ENCODE data around the gene SQSTM1.

SQSTM1 gene

DNA sequence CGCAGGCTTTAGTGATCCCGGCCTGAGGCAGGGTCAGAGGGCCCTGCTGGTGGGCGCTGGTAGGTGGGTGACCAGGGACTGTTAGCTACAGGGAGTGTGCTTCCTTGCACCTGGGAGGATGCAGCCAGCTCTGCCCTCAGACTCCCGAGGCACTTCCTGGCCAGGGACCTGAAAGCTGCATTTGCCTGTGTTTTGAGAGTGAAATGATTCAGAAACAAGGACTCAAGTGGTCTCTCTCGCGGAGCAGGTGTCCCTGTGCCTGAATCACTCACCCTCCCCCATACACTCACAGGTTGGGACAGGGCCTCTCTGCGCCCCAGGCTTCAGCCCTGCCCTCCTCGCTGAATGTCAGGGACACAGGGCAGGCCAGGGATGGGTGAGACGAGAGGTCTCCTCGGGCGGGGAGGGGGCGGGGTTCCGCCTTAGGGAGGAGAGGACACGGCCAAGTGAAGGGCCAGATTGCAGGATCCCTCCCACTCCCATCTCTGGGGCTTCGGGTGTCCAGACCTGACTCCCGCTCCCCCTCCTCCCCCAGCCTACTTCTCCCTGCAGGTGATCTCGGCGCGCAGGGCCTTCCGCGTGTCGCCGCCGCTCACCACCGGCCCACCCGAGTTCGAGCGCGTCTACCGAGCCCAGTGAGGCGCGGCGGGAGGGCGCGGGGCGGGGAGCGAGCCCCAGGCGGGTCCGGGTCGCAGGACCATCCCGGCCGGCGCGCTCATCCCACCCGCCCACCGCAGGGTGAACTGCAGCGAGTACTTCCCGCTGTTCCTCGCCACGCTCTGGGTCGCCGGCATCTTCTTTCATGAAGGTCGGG is 25.4 kb upstream of the SQSTM1 start:
- no peak for DNase-seq (ENCODE audit: low spot score)

DNA sequence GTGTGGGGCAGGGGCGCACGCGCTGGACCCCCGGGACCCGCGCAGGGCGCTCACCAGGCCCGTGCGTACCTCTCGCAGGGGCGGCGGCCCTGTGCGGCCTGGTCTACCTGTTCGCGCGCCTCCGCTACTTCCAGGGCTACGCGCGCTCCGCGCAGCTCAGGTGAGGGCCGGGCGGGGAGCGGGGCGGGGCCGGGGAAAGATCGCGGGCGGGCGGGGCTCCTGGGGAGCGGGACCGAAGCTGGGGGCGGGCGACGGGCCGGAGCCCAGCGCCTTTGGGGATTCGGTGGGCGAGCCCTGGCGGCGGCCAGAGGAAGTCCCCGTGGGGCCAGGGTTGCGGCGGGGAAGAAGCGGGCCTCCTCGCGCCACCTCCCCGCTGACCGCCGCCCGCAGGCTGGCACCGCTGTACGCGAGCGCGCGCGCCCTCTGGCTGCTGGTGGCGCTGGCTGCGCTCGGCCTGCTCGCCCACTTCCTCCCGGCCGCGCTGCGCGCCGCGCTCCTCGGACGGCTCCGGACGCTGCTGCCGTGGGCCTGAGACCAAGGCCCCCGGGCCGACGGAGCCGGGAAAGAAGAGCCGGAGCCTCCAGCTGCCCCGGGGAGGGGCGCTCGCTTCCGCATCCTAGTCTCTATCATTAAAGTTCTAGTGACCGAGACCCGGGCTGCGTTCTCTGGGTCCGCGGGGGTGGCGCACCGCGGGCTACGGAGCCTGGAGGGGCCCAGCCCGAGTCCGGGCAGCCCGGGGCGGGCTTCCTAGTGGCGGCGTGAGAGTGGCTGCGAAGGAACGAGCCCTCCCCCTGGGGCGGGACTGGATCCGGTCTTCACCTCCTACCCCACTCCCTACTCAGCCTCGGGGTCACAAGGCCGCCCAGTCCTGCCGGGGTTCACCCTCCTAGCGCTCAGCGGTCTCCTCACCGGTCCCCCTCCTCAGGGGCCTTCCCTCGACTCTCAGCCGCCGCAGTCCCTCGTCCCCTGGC is 24.6 kb upstream of the SQSTM1 start:
- peak; percentile 60 for DNase-seq (ENCODE audit: low spot score)

DNA sequence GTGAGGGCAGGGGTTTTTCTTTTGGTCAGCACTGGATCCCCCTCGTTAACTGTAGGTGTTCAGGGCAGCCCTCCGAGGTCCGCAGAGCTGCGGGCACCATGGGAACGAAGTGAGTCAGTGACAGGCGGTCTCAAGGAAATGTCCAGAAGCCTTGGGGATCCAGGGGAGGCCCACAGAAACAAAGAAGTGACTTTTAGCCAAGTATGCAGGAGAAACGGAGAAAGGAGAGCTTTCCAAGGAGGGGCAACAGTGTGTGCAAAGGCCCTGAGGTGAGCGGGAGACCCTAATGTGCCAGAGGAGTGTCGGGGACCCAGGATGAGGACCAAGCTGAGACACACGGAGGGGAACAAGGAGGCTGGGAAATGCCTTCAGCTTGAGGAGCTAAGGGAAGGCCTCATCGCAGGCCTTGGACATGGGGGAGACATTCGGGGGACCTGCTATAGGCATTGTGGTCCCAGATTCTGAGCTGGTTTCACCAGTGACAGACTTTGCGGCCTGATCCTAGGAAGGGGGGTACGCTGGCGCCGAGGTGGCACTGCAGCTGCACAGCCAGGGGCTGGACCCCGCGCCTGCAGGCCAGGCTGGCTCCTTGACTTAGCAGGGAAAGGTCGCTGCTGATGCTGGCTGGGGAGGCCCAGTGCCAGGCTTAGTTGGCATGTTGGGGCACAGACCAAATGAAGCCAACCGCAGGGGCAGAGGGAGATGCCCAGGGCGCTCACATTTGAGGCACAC is 23.7 kb upstream of the SQSTM1 start:
- DNase-seq (ENCODE audit: low spot score): no peak

DNA sequence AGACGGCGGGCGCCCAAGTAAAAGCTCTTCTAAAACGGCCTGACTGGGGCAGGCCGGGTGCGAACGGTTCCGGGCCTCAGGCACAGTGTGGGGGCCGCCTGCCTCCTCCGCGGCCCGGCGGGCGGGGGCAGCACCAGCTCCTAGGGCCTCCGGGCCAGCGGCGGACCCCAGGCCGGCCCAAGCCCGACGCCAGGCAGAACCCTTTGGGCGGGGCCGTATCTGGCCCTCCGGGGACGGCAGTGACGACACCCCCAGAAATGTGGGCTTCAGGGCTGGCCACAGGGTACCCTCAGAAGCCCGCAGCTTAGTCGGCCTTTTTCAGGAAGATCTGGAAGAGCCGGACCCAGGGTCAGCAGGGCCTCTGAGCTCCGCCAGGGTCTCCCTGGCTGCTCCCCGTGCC is 23.0 kb upstream of the SQSTM1 start:
- DNase-seq (ENCODE audit: low spot score): no peak

DNA sequence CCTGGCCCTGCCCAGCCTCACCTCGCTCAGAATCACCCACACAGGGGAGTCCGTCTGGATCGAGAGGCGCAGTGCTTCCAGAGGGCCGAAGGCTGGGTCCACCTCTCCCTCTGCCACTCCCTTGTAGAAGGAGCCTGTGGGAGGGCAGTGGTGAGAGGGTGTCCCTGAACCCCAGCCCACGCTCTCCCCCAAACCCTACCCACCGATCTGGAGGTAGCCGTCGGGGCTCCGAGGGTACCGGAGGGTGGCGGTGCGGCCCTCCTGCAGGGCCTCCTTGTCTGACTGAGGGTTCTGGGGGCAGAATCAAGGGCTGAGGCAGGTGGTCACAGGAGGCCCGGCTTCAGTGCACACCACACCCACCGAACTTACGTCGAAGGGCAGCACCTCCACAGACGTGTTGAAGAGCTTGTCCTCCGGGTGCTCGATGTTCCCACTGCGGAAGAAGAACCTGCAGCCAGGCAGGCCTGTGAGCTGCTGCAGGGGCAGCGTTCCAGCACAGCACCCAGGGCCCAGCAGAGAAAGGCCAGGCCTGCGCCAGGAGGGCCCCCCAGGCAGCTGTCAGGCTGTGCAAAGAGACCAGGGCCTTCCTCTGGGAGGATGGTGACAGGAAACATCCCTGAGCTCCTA is 22.4 kb upstream of the SQSTM1 start:
- no peak for DNase-seq (ENCODE audit: low spot score)

DNA sequence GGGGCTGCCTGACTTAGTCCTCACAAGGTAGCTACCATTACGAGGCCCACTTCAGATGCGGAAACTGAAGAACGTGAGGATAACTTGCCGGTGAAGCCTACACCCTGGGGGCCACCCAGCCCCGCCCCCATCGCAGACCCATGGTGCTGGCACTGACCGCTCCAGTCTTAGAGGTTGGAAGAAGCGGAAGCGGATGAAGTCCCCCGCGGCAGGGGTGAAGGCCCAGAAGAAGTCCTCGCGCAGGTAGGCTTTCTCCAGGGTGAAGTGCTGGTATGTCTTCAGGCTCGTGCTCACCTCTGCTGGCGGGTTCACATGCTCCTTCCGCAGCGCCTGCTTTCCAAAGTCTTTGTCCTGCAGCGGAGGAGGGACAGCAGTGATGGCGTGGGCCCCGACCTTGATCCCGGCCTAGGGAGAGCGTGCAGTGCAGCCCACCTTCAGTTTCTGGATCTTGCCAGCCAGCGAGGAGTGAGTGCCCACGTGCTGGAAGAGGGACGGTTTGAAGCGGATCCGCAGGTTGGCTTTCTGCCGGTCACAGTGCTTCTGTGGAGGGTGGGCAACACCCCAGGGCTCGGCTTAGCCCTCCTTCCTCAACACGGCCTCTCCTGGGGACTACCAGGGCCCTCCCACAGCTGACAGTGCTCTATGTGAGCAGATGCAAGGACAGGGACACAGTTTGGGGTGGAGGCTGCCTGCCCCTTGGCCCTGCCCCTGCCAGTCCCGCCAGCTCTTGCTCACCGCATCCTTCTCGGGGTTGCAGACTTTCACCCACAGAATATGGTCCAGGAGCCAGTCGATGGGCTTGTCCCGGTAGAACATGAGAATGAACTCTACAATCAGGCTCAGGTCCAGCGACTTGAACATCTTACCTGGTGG is 21.7 kb upstream of the SQSTM1 start:
- no peak for DNase-seq (ENCODE audit: low spot score)

DNA sequence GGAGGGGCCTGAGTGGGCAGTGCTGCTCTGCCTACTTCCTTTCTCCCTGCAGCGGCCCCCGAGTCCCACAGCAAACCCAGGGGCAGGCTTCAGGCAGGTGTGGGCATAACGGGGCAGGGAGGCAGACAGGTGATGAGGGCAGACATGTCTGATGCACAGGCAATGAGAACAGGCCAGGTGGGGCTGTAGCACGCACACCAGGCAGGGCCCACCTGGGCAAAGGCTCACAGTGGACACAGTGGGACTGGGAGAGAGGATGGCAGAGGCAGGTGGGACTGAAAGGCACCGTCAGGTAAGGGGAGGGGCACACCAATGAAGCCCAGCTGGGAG is 21.1 kb upstream of the SQSTM1 start:
- no peak for DNase-seq (ENCODE audit: low spot score)

DNA sequence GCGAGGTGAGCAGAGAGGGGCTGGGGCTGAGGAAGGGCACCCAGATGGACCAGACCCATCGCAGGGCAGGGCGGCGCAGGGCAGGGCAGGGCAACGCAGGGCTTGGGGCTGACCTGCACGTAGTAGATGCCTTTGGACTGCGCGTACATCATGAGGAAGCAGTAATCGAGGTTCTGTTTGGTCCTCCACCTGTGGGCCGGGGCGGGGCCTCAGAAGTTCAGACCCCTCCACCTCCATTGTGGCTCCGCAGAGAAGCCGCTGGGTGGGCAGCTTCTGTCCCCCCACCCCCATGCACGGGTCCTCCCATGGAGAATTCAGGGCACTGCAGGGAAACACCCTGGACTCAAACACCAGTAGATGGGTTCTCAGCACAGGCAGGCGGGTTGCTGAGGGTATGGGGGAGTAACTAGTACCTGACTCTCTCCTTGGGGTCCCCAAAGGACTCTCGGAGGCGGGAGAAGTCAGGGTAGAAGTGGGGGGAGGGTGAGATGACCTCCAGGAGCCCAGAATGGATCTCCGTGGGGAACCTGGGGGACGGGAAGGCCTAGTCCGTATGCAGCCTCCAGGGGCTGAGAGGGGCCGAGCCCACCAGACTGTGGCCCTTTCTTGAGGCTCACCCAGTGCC is 20.5 kb upstream of the SQSTM1 start:
- no peak for DNase-seq (ENCODE audit: low spot score)

DNA sequence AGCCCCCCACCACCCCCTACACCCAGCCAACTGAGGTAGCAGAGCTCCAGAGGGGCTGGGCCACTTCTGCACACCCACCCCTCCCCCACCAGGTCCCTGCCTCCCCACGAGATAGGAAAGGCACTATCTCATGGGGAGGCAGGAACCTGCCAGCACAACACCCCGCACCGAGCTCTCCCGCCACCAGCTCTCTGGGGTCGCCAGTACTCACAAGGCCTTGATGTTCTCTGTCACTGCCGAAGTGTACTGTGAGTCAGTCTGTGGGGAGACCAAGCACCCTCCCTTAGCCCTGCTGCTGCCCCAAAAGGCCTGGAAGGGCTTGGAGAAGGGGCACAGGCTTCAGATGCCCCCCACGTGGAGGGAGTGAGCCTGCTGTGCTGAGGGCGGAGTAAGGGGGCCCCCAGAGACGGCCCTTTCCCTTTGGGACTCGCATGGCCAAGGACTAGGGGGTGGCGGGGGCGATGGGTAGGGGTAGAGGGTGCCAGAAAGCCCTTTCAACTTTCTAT is 20.0 kb upstream of the SQSTM1 start:
- no peak for DNase-seq (ENCODE audit: low spot score)

DNA sequence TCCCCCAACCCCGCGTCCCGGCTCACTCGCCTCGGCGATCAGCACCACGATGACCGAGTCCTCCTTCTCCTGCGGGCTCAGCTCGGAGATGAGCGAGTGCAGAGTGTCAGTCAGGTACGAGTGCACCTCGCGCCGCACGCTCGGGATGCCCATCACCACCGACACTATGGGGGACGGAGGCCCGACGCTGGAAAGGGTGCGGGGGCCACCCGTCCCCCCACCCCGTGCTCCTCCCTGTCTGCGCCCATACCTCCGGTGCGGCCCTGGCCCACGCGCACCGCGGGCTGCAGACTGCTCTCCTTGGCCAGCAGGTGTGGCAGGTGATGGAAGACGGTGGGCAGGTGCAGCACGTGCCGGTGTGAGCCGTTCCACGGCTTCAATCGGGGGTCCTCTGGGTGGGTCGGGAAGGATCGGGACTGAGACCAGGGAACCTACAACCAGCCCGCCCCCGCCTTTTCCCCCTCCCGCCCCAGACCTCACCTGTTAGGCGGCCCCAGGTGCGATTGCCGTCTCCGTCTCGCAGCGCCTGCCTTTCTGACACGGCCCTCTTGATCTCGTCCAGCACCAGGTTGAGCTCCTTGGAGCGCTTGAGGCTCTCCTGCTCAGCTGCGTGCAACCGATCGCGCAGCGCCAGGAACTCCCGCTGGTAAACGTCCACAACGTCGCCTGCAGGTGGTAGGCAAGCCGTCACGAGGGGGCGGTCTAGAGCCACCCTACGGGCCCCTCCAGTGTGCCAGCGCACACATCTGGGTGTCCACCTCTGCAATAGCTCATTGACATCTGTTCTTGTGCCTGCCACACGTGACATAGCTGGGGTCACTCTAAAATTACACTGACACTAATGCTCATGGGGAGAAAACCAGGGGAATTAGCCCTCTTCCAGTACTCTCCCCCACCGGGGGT is 19.1 kb upstream of the SQSTM1 start:
- peak; percentile 83 for DNase-seq (ENCODE audit: low spot score)

DNA sequence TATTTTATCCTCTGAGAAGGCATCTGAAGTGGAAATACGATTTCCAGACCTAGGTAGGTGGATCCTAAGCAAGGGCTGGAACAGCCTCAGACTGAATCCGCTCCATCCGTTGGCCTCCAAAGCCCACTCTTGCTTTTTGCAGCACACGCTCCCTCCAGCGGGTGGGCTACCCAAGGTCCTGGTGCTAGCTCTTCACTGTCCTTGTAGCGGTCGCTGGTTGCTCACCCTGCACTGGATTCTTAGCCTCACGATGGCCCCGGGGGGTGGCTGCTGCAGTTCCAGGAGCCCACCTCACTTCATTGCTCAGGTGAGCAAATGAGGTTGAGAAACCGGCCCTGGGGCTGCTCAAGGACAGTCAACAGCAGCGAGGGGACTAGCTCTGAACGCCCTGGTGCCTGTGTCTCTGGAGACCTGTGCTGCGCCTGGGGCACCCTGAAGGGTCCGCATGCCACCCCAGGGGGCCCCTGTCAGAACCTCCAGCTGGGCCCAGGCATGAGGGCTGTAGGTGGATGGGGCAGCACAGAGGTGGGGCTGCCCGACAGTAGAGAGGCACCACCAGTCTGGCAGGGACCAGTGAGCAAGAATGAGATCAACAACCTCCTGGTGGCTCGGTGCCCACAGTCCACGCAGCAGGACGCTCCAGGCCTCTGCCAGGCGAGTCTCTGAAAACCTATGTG is 18.4 kb upstream of the SQSTM1 start:
- no peak for DNase-seq (ENCODE audit: low spot score)

DNA sequence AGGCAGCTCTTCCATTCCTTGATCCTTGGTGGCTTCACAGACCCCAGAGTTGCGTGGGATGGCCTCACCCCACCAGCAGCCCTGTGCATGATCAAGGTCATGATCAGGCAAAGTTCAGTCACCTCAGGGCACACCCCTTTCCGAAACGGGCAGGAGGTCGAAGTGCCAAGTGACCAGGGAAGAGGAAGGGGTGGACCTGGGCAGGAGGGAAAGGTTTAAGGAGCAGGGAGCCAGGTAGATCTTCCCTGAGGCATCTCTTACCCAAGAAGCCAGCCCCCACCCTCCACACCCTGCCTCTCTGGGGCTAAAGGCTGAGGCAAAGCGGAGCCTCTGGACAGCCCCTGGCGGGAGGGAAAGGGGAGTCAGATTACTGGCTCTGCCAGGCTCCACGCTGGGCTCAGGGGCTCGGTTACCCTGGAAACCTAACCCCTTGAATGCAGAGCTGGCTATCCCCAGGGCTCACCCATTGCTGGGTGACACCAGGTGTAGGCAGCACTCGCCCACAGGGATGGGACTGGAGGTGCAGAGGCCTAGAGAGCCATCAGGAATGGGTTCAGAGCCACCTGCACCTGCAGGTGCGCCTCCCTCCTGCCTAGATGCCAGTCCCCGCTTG is 17.6 kb upstream of the SQSTM1 start:
- no peak for DNase-seq (ENCODE audit: low spot score)

DNA sequence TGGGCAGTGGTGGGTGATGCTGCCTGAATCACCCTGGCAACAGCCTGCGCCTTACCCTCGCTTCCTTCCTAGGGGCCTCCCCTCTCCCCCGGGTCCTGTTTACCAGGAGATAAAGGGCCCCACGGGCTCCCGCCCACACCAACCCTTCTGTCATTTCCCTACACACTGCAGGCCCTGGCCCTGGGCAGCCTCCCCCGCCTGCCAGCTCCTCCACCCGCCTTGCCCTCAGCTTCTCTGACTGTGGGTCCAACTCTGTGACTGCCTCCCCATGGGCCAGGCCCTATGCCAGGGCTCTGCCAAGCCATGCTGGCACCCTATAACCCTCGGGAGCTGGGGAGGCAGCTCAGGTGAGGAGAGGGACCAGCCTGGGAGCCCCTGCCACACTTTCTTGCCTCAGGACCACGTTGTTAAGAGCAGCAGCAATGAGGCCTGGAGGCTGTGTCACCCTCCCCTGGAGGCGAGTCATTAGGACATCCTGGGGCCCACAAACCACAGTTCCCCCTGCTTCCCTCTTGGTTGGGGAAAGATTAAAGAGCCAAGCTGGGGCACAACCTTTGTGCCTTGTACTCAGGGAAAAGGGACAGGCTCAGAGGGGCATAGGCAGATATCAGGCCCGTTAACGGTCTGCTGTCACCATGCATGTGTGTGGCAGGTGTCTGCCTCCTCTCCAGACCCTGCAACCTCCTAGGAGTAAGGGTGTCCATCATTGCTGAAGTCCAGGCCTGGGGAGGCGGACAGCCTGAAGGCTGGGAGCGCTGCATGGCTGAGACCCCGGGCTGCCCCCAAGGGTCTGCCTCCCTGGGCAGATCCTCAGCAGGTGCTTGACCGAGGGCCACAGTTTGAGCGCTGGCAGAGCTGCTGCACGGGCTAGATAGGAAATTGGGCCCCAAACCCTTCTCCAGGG is 16.8 kb upstream of the SQSTM1 start:
- peak; percentile 36 for DNase-seq (ENCODE audit: low spot score)

DNA sequence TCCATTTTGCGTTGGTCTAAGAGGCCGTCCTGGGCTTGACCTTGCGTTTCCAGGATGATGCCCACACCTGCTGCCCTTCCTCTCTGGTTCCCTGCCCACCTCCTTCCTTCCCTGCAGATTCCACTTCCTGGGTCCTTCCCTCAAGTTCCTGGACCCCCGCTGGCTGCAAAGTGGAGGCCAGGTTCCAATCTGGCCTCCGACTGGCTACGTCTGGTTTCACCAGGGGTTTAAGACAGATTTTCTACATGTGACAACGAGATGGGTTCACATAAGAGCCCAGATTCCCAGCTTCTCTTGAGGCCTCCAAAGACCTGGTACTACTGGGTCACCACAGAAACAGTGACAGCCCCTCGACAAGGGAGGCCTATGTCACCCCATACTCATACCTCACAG is 16.2 kb upstream of the SQSTM1 start:
- DNase-seq (ENCODE audit: low spot score): no peak

DNA sequence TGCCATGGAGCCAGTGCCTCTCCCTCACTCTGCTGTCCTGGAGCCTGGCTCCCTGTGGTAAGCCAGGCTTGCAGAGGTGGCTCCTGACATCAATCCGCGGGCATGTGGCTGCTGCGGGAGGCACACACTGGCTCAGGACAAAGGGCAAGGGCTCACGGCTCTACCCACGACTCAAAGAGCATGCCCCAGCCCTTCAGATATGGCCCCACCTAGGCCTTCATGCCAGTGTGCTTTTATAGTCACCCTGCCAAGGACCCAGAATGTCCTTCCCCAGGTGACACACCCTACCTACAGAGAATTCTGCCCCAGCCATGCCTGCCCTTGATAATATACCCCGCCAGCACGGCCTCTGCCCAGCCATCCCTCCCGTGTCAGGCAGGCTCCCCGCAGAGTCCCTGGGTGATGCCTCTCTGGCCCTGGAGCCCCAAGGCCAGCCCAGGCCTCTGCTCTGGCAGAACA is 15.6 kb upstream of the SQSTM1 start:
- no peak for DNase-seq (ENCODE audit: low spot score)

DNA sequence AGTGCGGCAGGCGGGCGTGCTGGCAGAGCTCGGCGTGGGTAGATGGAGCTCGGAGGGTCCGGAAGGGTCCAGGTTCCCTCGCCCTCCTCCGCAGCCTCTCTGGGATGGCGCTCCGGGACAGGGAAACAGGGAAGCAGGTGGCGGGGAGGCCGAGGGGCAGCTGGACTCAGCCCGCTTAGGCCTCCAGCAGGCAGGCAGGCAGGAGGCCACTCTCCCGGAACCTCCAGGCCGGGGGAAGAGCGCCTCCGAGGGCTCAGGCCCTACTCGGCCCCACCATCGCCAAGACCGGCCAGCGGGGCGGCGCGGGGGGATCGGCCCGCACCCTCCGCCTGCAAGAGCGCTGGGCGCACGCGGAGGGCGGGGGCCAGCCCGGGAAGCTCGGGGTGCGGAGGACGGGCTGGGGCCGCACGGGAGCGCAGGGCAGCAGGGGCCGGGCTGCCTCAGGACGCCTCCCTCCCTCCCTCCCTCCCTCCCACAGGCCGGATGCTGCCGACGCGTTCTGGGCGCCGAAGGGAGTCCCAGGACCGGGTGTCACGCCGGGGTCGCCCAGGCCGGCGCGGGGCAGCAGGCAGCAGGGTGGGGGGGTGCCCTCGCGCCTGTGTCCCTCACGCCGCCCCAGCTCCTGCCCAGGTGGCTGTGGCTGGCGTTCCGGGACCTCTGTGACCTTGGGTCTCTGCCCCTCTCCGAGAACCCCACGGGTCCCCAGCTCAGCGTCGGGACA is 15.0 kb upstream of the SQSTM1 start:
- no peak for DNase-seq (ENCODE audit: low spot score)
